Gastrocnemius medialis (tissue), 4 donors: ENCODE measurements around the gene CDH4.

ENCODE experiments used
- POLR2A ChIP-seq, 2 donors: fragments of 450-650 bp; IDR thresholded peaks; one replicate each; pipeline ENCODE4 v1.6.1; 2017; ENCODE audit warnings: antibody characterized with exemption in 2 of 2, mild to moderate bottlenecking in 2 of 2, moderate library complexity in 2 of 2
- TF ChIP-seq, protein P1 (sequence below), 5 experiments: fragments of 450-650 bp in 3 of 5; fragments of 200-600 bp in 2 of 5; sonication (generic) in 2 of 5; IDR thresholded peaks in 4 of 5; conservative IDR thresholded peaks in 1 of 5; 1 replicate in 4 of 5; 2 replicates in 1 of 5; pipeline ENCODE4 v1.5.1; 2016 to 2019; ENCODE audit warnings: antibody characterized with exemption in 5 of 5, mild to moderate bottlenecking in 3 of 5, moderate library complexity in 3 of 5

DNA sequence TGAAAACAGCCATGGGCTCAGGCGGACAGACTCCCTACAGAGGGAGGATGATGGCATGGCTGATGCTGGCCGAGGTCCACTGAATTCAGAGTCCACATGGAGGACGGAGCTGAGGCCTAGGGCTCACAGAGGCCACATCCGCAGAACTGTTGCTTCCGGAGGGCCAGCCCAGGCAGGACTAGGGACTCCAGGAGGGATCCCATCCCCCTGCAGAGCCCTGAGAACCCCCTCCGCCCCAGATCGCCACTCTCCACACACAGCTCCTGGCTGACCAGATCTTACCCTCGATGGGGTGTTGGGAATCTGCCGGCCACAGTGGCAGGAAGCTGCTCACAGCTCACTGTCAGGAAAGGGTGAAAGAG, 414.4 kb downstream of the CDH4 start:
- TF ChIP-seq, protein P1, sequence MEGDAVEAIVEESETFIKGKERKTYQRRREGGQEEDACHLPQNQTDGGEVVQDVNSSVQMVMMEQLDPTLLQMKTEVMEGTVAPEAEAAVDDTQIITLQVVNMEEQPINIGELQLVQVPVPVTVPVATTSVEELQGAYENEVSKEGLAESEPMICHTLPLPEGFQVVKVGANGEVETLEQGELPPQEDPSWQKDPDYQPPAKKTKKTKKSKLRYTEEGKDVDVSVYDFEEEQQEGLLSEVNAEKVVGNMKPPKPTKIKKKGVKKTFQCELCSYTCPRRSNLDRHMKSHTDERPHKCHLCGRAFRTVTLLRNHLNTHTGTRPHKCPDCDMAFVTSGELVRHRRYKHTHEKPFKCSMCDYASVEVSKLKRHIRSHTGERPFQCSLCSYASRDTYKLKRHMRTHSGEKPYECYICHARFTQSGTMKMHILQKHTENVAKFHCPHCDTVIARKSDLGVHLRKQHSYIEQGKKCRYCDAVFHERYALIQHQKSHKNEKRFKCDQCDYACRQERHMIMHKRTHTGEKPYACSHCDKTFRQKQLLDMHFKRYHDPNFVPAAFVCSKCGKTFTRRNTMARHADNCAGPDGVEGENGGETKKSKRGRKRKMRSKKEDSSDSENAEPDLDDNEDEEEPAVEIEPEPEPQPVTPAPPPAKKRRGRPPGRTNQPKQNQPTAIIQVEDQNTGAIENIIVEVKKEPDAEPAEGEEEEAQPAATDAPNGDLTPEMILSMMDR (IDR thresholded peaks at IDR 0.05 in 4 of 5, conservative IDR thresholded peaks at IDR 0.05 in 1 of 5): no peak
- TF ChIP-seq POLR2A (IDR thresholded peaks at IDR 0.05): no peak
